K562 (cell line): Measurements from ENCODE around the gene SLC38A8. TPM values are rescaled to one million over a fixed set of nuclear protein-coding genes. Genes with fewer than 3 reads are reported as not detected.

ENCODE experiments used
- ATAC-seq: fragments of 200-7000 bp; cut with Tn5 transposase; 3 replicates; pipeline ENCODE4 v1.9.1; 2020; ENCODE audit warnings: moderate library complexity
- BruUV-seq: library from RNA; stranded (reverse); fragments of 400-500 nt; replicated peaks from 2 replicates; lab custom pipeline; 2021; lab: Mats Ljungman, UMichigan
- CTCF ChIA-PET: fragments of 300-600 bp; formaldehyde crosslinking; extraction: SDS; loops from one replicate; lab custom pipeline; 2021; ENCODE audit warnings: low intra/inter-chr PET ratio; lab: Yijun Ruan, JAX
- POLR2A ChIA-PET: fragments of 300-600, 350-650 bp; sonication (Branson Sonifier 250); formaldehyde crosslinking; extraction: SDS; loops from one replicate; lab custom pipeline; 2021; ENCODE audit warnings: antibody characterized with exemption, inconsistent platforms; lab: Yijun Ruan, JAX
- DNase-seq, 4 experiments: peaks; one replicate each; pipeline versions ENCODE4 v3.0.0 to v3.0.0-alpha.2; 2011 to 2018; ENCODE audit warnings: low spot score in 3 of 4, mixed read lengths in 3 of 4; ENCODE audit errors: extremely low read depth in 1 of 4
- FAIRE-seq: peaks from 2 replicates; lab custom pipeline; 2011; peaks lifted over from hg19 to GRCh38; lab: Jason Lieb, UNC
- H2AFZ ChIP-seq: 2 replicates; pipeline ENCODE4 v1.6.0; 2011; ENCODE audit warnings: low read depth, low read length, control low read depth, inconsistent platforms
- H3K27ac ChIP-seq: fragments of 200-600 bp; 3 replicates; pipeline ENCODE4 v1.8.0; 2011; ENCODE audit warnings: low read depth, mild to moderate bottlenecking, control low read depth, inconsistent platforms, low read length, moderate library complexity, mixed read lengths; ENCODE audit errors: extremely low read depth
- H3K27me3 ChIP-seq, 2 experiments: fragments of 300-600 bp in 1 of 2; 2 replicates in 1 of 2; 3 replicates in 1 of 2; pipeline versions ENCODE4 v1.6.0 to v1.8.0; 2011; ENCODE audit warnings: inconsistent platforms in 2 of 2, low read length in 2 of 2, mild to moderate bottlenecking in 1 of 2, mixed read lengths in 1 of 2, moderate library complexity in 1 of 2; ENCODE audit not compliant: control insufficient read depth in 2 of 2, insufficient read depth in 2 of 2
- H3K36me3 ChIP-seq: fragments of 300-600 bp; 3 replicates; pipeline ENCODE4 v1.8.0; 2011; ENCODE audit warnings: mild to moderate bottlenecking, low read length, inconsistent platforms; ENCODE audit not compliant: control insufficient read depth, insufficient read depth
- H3K4me1 ChIP-seq, 2 experiments: fragments of 200-600 bp in 1 of 2; replicated peaks in 1 of 2; 2 replicates in 1 of 2; 3 replicates in 1 of 2; pipeline versions ENCODE4 v1.5.1 to v1.8.0; 2011; ENCODE audit warnings: inconsistent platforms in 2 of 2, low read length in 2 of 2, mild to moderate bottlenecking in 1 of 2, mixed read lengths in 1 of 2, moderate library complexity in 1 of 2; ENCODE audit not compliant: control insufficient read depth in 2 of 2, insufficient read depth in 2 of 2
- H3K4me2 ChIP-seq: 2 replicates; pipeline ENCODE4 v1.6.1; 2011; ENCODE audit warnings: low read length, control low read depth, inconsistent platforms, mixed read lengths; ENCODE audit not compliant: insufficient read depth
- H3K4me3 ChIP-seq: fragments of 200-600 bp; sonication (generic), shearing (Covaris generic); 2 replicates; pipeline ENCODE4 v1.5.1; 2016; ENCODE audit warnings: control low read depth, inconsistent platforms
- H3K79me2 ChIP-seq: fragments of 200-600 bp; 3 replicates; pipeline ENCODE4 v1.8.0; 2011; ENCODE audit warnings: low read length, inconsistent platforms; ENCODE audit not compliant: control insufficient read depth, insufficient read depth
- H3K9ac ChIP-seq, 2 experiments: 2 replicates each; pipeline versions ENCODE4 v1.6.0 to v1.6.1; 2011; ENCODE audit warnings: low read depth in 2 of 2, low read length in 2 of 2, control low read depth in 1 of 2, inconsistent platforms in 1 of 2, mild to moderate bottlenecking in 1 of 2, mixed read lengths in 1 of 2; ENCODE audit not compliant: insufficient read depth in 1 of 2
- H3K9me1 ChIP-seq: one replicate; pipeline ENCODE4 v1.6.0; 2011; ENCODE audit warnings: inconsistent platforms, mild to moderate bottlenecking, low read length, moderate library complexity; ENCODE audit not compliant: control insufficient read depth, insufficient read depth
- H3K9me3 ChIP-seq: replicated peaks from 2 replicates; pipeline ENCODE4 v1.5.1; 2011; ENCODE audit warnings: low read depth, low read length, inconsistent platforms; ENCODE audit not compliant: control insufficient read depth, insufficient read depth
- H4K20me1 ChIP-seq: replicated peaks from 2 replicates; pipeline ENCODE4 v1.6.1; 2011; ENCODE audit warnings: low read length, inconsistent platforms, mixed read lengths; ENCODE audit not compliant: control insufficient read depth, insufficient read depth
- CBX2 ChIP-seq: fragments of 200-600 bp; sonication (generic); IDR thresholded peaks from one replicate; pipeline ENCODE4 v1.6.1; 2012; ENCODE audit warnings: mild to moderate bottlenecking, low read length, inconsistent platforms; ENCODE audit not compliant: insufficient read depth, poor library complexity, severe bottlenecking
- COPS2 ChIP-seq: fragments of 450-650 bp; conservative IDR thresholded peaks from 2 replicates; pipeline ENCODE4 v1.6.1; 2016; ENCODE audit warnings: mild to moderate bottlenecking, moderate library complexity
- GTF2A2 ChIP-seq: IDR thresholded peaks from 2 replicates; pipeline ENCODE4 v1.6.1; 2016; ENCODE audit warnings: mild to moderate bottlenecking, missing genetic modification characterization, missing compliant biosample characterization
- HNRNPLL ChIP-seq: fragments of 200-400 bp; formaldehyde crosslinking; IDR thresholded peaks from 2 replicates; pipeline ENCODE4 v1.6.1; 2017; ENCODE audit warnings: low read length, low read depth, mild to moderate bottlenecking; ENCODE audit not compliant: poor library complexity, severe bottlenecking
- KDM4B ChIP-seq, 2 experiments: fragments of 450-650 bp in 1 of 2; sonication (generic) in 1 of 2; IDR thresholded peaks; 2 replicates each; pipeline ENCODE4 v1.6.1; 2016 to 2017; ENCODE audit warnings: borderline replicate concordance in 2 of 2, antibody characterized with exemption in 1 of 2, low read depth in 1 of 2, mild to moderate bottlenecking in 1 of 2
- NCOA6 ChIP-seq: fragments of 450-650 bp; IDR thresholded peaks from 2 replicates; pipeline ENCODE4 v1.6.1; 2017; ENCODE audit warnings: mild to moderate bottlenecking
- NR2C2 ChIP-seq, 2 experiments: fragments of 200-800 bp in 1 of 2; sonication (Bioruptor generic) in 1 of 2; sonication (generic) in 1 of 2; formaldehyde crosslinking in 1 of 2; IDR thresholded peaks; 2 replicates each; pipeline versions ENCODE4 v1.6.1 to v1.8.0; 2016 to 2022; ENCODE audit warnings: mild to moderate bottlenecking in 1 of 2, missing compliant biosample characterization in 1 of 2, missing genetic modification characterization in 1 of 2, missing genetic modification reagents in 1 of 2
- NR4A1 ChIP-seq, 2 experiments: fragments of 250-450 bp in 1 of 2; fragments of 450-650 bp in 1 of 2; sonication (Bioruptor Pico) in 1 of 2; IDR thresholded peaks; 2 replicates each; pipeline versions ENCODE4 v1.4.0 to v1.6.1; 2016 to 2020; ENCODE audit warnings: mild to moderate bottlenecking in 2 of 2, missing compliant biosample characterization in 1 of 2, missing genetic modification characterization in 1 of 2, moderate library complexity in 1 of 2
- PRMT5 ChIP-seq: sonication (generic); formaldehyde crosslinking; IDR thresholded peaks from 2 replicates; pipeline ENCODE4 v1.5.0; 2020; ENCODE audit warnings: missing genetic modification reagents
- SMAD1 ChIP-seq: fragments of 150-350 bp; IDR thresholded peaks from 2 replicates; pipeline ENCODE4 v1.6.1; 2014; ENCODE audit warnings: low read length, low read depth; ENCODE audit not compliant: partially characterized antibody
- ZBTB1 ChIP-seq: sonication (generic); formaldehyde crosslinking; IDR thresholded peaks from 2 replicates; pipeline ENCODE4 v1.8.1; 2023; ENCODE audit warnings: missing genetic modification reagents, low read depth, mild to moderate bottlenecking, borderline replicate concordance
- WGBS: fragments of 100-300 bp; shearing (Covaris generic); methylation state at CpG from one replicate; pipeline ENCODE4 v1.1.6; 2016; ENCODE audit warnings: low coverage, mixed read lengths; ENCODE audit not compliant: insufficient coverage; ENCODE audit errors: missing lambda C conversion rate; 5-methylcytosine and 5-hydroxymethylcytosine counted together
- in situ Hi-C: fragments of 300-500 bp; cut with MboI; formaldehyde crosslinking; loops from 4 replicates; pipeline ENCODE4 v1.15.0; 2018; ENCODE audit warnings: inconsistent platforms, mixed read lengths
- intact Hi-C: fragments of 100-400 bp; cut with micrococcal nuclease; formaldehyde crosslinking; loops from 2 replicates; pipeline ENCODE4 v1.14.2; 2022
- polyA plus RNA-seq, 8 experiments: library from polyadenylated mRNA; depleted of rRNA in 4 of 8; stranded (reverse) in 5 of 8; unstranded in 3 of 8; fragments of >200 nt; fragmentation: Nextera tagmentation in 2 of 8; fragmentation: Illumina TruSeq in 1 of 8; extraction: Ambion mirVana in 2 of 8; extraction: Trizol in 1 of 8; gene quantifications; 2 replicates each; pipeline versions ENCODE4 v1.2.1 to v1.2.3, GENCODE V29; 2011 to 2014; ENCODE audit warnings: inconsistent platforms in 1 of 8, missing spikeins in 1 of 8
- total RNA-seq, 7 experiments: library from RNA; depleted of rRNA in 6 of 7; stranded (reverse); fragments of >200 nt in 6 of 7; fragmentation: Illumina TruSeq in 2 of 7; extraction: Trizol in 2 of 7; gene quantifications; 2 replicates each; pipeline versions ENCODE4 v1.2.1 to v1.2.3, GENCODE V29; 2011 to 2021; ENCODE audit warnings: low replicate concordance in 1 of 7

Gene SLC38A8
- total and polyA plus RNA-seq, 9 of the 15 experiments (the other 6 are each of a cell fraction or from before 2014, with no cell fraction given), result 0.28 TPM; not detected in 8

GRCh38 chr16:84034516-84034915, 8.1 kb downstream of the SLC38A8 start:
- no peaks in the 10 kb centered on the region for H3K9me1 ChIP-seq
- TF ChIP-seq PRMT5 (CRISPR knock-in tag), result no peak
- TF ChIP-seq COPS2, result no peak
- no peak for TF ChIP-seq KDM4B (IDR thresholded peaks at IDR 0.05; ENCODE audit: borderline replicate concordance in 2 of 2, low read depth in 1 of 2)
- TF ChIP-seq SMAD1, result no peak
- TF ChIP-seq NCOA6, result no peak
- no peak for TF ChIP-seq HNRNPLL
- TF ChIP-seq GTF2A2 (tag), result no peak
- TF ChIP-seq ZBTB1 (CRISPR knock-in tag), result no peak
- TF ChIP-seq NR4A1 (CRISPR knock-in tag; IDR thresholded peaks at IDR 0.05), result no peak
- no peak for TF ChIP-seq NR4A1 (tag; IDR thresholded peaks at IDR 0.05)
- TF ChIP-seq CBX2, result no peak
- TF ChIP-seq NR2C2 (CRISPR knock-in tag; IDR thresholded peaks at IDR 0.05), result no peak
- TF ChIP-seq NR2C2 (tag; IDR thresholded peaks at IDR 0.05), result no peak
- no peak for DNase-seq
- BruUV-seq, result no TSS peak
- WGBS, result 4% methylated on average over 12 of the region's 12 CpGs
- peaks cover 63 to 93% of the 10 kb centered on the region in 2 experiments for H3K27me3 ChIP-seq
- 0 out of 2 replicates have a peak, but pooled peaks cover 20% of the 10 kb centered on the region for H4K20me1 ChIP-seq
- no peak for ATAC-seq
- peaks cover 0 to 8% of the 10 kb centered on the region in 2 experiments; a peak in 1 of 5 replicates for H3K4me1 ChIP-seq
- POLR2A ChIA-PET, result interaction anchor here (1.1 kb wide), 1 partner anchor 17 kb away, joined by 3 read pairs; no protein-coding TSS in a partner anchor
- in situ Hi-C loops (no loop called here), intact Hi-C loops (no loop called here)
- no peaks in the 10 kb centered on the region for H3K79me2 ChIP-seq
- H3K4me2 ChIP-seq, result no peak overlapping the region
- no peak for FAIRE-seq
- CTCF ChIA-PET, result no interaction called here
- no peaks in the 10 kb centered on the region for H3K9me3 ChIP-seq
- H2AFZ ChIP-seq, result no peak overlapping the region
- no peak overlapping the region for H3K27ac ChIP-seq
- no peak overlapping the region for H3K4me3 ChIP-seq
- H3K36me3 ChIP-seq, result no peaks in the 10 kb centered on the region
- H3K9ac ChIP-seq, result no peak overlapping the region
